Smooth muscle cell (in vitro differentiated cells): ENCODE measurements around the gene IKZF3. TPM values are rescaled to one million over a fixed set of nuclear protein-coding genes. Genes with fewer than 3 reads are reported as not detected.

Experiments used
- DNase-seq: peaks from one replicate; lab custom pipeline; 2025; ENCODE audit not compliant: unreplicated experiment; lab: John Stamatoyannopoulos, UW
- H2AFZ ChIP-seq: fragments of 200-600 bp; sonication (generic); 2 replicates; pipeline ENCODE4 v1.6.0; 2016; ENCODE audit warnings: antibody characterized with exemption, low read depth, mild to moderate bottlenecking
- H3F3A ChIP-seq: fragments of 200-600 bp; sonication (generic); 2 replicates; pipeline ENCODE4 v1.6.0; 2017; ENCODE audit warnings: antibody characterized with exemption, low read depth
- H3K27ac ChIP-seq: fragments of 200-600 bp; sonication (generic); 2 replicates; pipeline ENCODE4 v1.5.1; 2016; ENCODE audit warnings: low read depth, mild to moderate bottlenecking
- H3K27me3 ChIP-seq: fragments of 200-600 bp; sonication (generic); 2 replicates; pipeline ENCODE4 v1.6.1; 2016; ENCODE audit warnings: low read depth, mild to moderate bottlenecking
- H3K36me3 ChIP-seq: fragments of 200-600 bp; sonication (generic); 2 replicates; pipeline ENCODE4 v1.5.1; 2016; ENCODE audit warnings: low read depth
- H3K4me1 ChIP-seq: fragments of 200-600 bp; sonication (generic); 2 replicates; pipeline ENCODE4 v1.5.1; 2016; ENCODE audit warnings: low read depth
- H3K4me2 ChIP-seq: fragments of 200-600 bp; sonication (generic); 2 replicates; pipeline ENCODE4 v1.6.0; 2016; ENCODE audit warnings: mild to moderate bottlenecking
- H3K4me3 ChIP-seq: fragments of 200-600 bp; sonication (generic); 2 replicates; pipeline ENCODE4 v1.5.1; 2016; ENCODE audit warnings: mild to moderate bottlenecking
- H3K79me2 ChIP-seq: fragments of 200-600 bp; sonication (generic); 2 replicates; pipeline ENCODE4 v1.6.0; 2016; ENCODE audit warnings: low read depth, mild to moderate bottlenecking
- H3K9ac ChIP-seq: fragments of 200-600 bp; sonication (generic); 2 replicates; pipeline ENCODE4 v1.6.0; 2016; ENCODE audit warnings: low read depth
- H3K9me3 ChIP-seq: fragments of 200-600 bp; sonication (generic); replicated peaks from 2 replicates; pipeline ENCODE4 v1.5.1; 2016; ENCODE audit warnings: low read depth
- H4K20me1 ChIP-seq: fragments of 200-600 bp; sonication (generic); 2 replicates; pipeline ENCODE4 v1.6.0; 2016; ENCODE audit warnings: low read depth
- CTCF ChIP-seq: fragments of 200-600 bp; sonication (generic); IDR thresholded peaks from 2 replicates; pipeline ENCODE4 v1.5.1; 2017; ENCODE audit warnings: borderline replicate concordance, mild to moderate bottlenecking, antibody characterized with exemption; ENCODE audit not compliant: insufficient read depth, poor library complexity, severe bottlenecking
- WGBS: methylation state at CpG from one replicate; pipeline ENCODE4 v1.1.7; 2016; ENCODE audit warnings: low lambda C conversion rate; 5-methylcytosine and 5-hydroxymethylcytosine counted together
- polyA plus RNA-seq: library from polyadenylated mRNA; unstranded; fragments of >200 nt; fragmentation: Nextera tagmentation; extraction: Ambion mirVana; gene quantifications from 2 replicates; pipeline ENCODE4 v1.2.1, GENCODE V29; 2016
- total RNA-seq: library from RNA; depleted of rRNA; stranded (reverse); fragments of >200 nt; gene quantifications from 2 replicates; pipeline ENCODE4 v1.2.3, GENCODE V29; 2014

The IKZF3 gene
- total and polyA plus RNA-seq, 2 experiments from 2014 or later = under 0.01 TPM; not detected in 1

- H3K36me3 ChIP-seq = no peaks in the 10 kb centered on the region
- no peak overlapping the region for H3K27ac ChIP-seq
- H2AFZ ChIP-seq = no peak overlapping the region
- H4K20me1 ChIP-seq = no peaks in the 10 kb centered on the region
- no peak overlapping the region for H3K4me3 ChIP-seq
- 53% methylated on average over 1 of the region's 1 CpG for WGBS
- peaks cover 4% of the 10 kb centered on the region for H3K27me3 ChIP-seq
- TF ChIP-seq CTCF = no peak
- H3K9me3 ChIP-seq = peaks cover 4% of the 10 kb centered on the region
- no peaks in the 10 kb centered on the region for H3K4me1 ChIP-seq
- no peak overlapping the region for H3K9ac ChIP-seq
- no peak overlapping the region for H3K4me2 ChIP-seq
- DNase-seq = no peak
- H3F3A ChIP-seq = no peaks in the 10 kb centered on the region
- no peaks in the 10 kb centered on the region for H3K79me2 ChIP-seq
Observed at GRCh38 chr17:39838784-39839183, 25.3 kb downstream of the IKZF3 start.

GRCh38 chr17:39838057-39838456, 26.1 kb downstream of the IKZF3 start:
- H3K79me2 ChIP-seq = no peaks in the 10 kb centered on the region
- H3K9ac ChIP-seq = no peak overlapping the region
- H2AFZ ChIP-seq = no peak overlapping the region
- WGBS = 89% methylated on average over 1 of the region's 1 CpG
- DNase-seq = no peak
- H3K4me1 ChIP-seq = no peaks in the 10 kb centered on the region
- no peak overlapping the region for H3K4me2 ChIP-seq
- no peak overlapping the region for H3K4me3 ChIP-seq
- H3K27ac ChIP-seq = no peak overlapping the region
- H3K9me3 ChIP-seq = peaks cover 4% of the 10 kb centered on the region
- H3K27me3 ChIP-seq = peaks cover 4% of the 10 kb centered on the region
- TF ChIP-seq CTCF = no peak
- H3K36me3 ChIP-seq = no peaks in the 10 kb centered on the region
- no peaks in the 10 kb centered on the region for H4K20me1 ChIP-seq
- H3F3A ChIP-seq = no peaks in the 10 kb centered on the region

DNA sequence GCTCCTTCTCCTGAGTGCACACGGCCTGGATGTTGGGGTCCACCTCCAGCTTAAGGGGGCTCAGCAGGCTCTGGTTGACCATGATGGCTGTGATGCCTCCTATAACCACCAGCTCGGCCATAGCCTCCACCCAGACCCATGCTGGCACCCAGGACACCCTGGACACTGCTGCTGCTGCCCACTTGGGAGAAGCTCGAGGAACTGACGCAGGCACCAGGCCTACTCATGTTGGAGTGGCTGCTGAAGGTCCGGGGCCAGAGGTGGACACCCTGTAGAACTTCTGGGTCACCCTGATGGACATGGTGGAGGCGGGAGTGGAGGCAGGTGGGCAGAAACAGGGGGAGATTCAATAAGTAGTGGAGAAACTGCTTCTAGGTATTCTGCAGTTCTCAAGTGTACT, 28.0 kb downstream of the IKZF3 start:
- H3K9me3 ChIP-seq = peaks cover 4% of the 10 kb centered on the region
- no peak overlapping the region for H2AFZ ChIP-seq
- no peak for TF ChIP-seq CTCF
- no peaks in the 10 kb centered on the region for H3K27me3 ChIP-seq
- H3K27ac ChIP-seq = no peak overlapping the region
- H3K4me3 ChIP-seq = no peak overlapping the region
- H3K36me3 ChIP-seq = no peaks in the 10 kb centered on the region
- H3K4me1 ChIP-seq = no peaks in the 10 kb centered on the region
- WGBS = 76% methylated on average over 6 of the region's 6 CpGs
- no peak overlapping the region for H3K9ac ChIP-seq
- H4K20me1 ChIP-seq = no peaks in the 10 kb centered on the region
- H3K4me2 ChIP-seq = no peak overlapping the region
- no peaks in the 10 kb centered on the region for H3F3A ChIP-seq
- no peak for DNase-seq
- no peaks in the 10 kb centered on the region for H3K79me2 ChIP-seq

GRCh38 chr17:39835038-39835786, 28.9 kb downstream of the IKZF3 start:
- TF ChIP-seq CTCF = no peak
- Histone ChIP-seq H3K9me3 (peaks cover 4% of the 10 kb centered on the region), H2AFZ (no peak overlapping the region), H3F3A (no peaks in the 10 kb centered on the region), H4K20me1 (no peaks in the 10 kb centered on the region), H3K4me3 (no peak overlapping the region), H3K27me3 (no peaks in the 10 kb centered on the region), H3K27ac (no peak overlapping the region), H3K9ac (no peak overlapping the region), H3K4me2 (no peak overlapping the region), H3K36me3 (no peaks in the 10 kb centered on the region), H3K79me2 (no peaks in the 10 kb centered on the region), H3K4me1 (no peaks in the 10 kb centered on the region)
- DNase-seq = no peak
- WGBS = 96% methylated on average over 17 of the region's 17 CpGs
